C4-2B (cell line): ENCODE results near the gene APC2.

Experiments
- ZFX ChIP-seq: fragments of 450-650 bp; IDR thresholded peaks from 2 replicates; pipeline ENCODE4 v1.6.1; 2017
- TF ChIP-seq, protein P1 (sequence below): fragments of 450-650 bp; conservative IDR thresholded peaks from 2 replicates; pipeline ENCODE4 v1.5.1; 2017; ENCODE audit warnings: mild to moderate bottlenecking

- no peak for TF ChIP-seq ZFX
- TF ChIP-seq, protein P1, sequence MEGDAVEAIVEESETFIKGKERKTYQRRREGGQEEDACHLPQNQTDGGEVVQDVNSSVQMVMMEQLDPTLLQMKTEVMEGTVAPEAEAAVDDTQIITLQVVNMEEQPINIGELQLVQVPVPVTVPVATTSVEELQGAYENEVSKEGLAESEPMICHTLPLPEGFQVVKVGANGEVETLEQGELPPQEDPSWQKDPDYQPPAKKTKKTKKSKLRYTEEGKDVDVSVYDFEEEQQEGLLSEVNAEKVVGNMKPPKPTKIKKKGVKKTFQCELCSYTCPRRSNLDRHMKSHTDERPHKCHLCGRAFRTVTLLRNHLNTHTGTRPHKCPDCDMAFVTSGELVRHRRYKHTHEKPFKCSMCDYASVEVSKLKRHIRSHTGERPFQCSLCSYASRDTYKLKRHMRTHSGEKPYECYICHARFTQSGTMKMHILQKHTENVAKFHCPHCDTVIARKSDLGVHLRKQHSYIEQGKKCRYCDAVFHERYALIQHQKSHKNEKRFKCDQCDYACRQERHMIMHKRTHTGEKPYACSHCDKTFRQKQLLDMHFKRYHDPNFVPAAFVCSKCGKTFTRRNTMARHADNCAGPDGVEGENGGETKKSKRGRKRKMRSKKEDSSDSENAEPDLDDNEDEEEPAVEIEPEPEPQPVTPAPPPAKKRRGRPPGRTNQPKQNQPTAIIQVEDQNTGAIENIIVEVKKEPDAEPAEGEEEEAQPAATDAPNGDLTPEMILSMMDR = no peak
These were observed 2.0 kb upstream of the APC2 start for GRCh38 chr19:1447944-1448343.
